CD14-positive monocyte (primary cell): ENCODE results near the gene TP53RK. TPM values are rescaled to one million over a fixed set of nuclear protein-coding genes. Genes with fewer than 3 reads are reported as not detected.

Experiments used
- DNase-seq, 3 donors: peaks; one replicate each; pipeline ENCODE4 v3.0.0-alpha.2; 2011 to 2022
- H2AFZ ChIP-seq: 2 replicates; pipeline ENCODE4 v1.6.0; 2012; ENCODE audit warnings: mild to moderate bottlenecking, low read depth, low read length, inconsistent platforms; ENCODE audit not compliant: insufficient read depth, poor library complexity, severe bottlenecking
- H3K27ac ChIP-seq, 2 donors: 1 replicate in 1 of 2; 2 replicates in 1 of 2; pipeline ENCODE4 v1.5.1; 2012 to 2013; ENCODE audit warnings: low read length in 2 of 2, control low read depth in 1 of 2, inconsistent platforms in 1 of 2, low read depth in 1 of 2, mild to moderate bottlenecking in 1 of 2
- H3K27me3 ChIP-seq, 2 donors: one replicate each; pipeline versions ENCODE4 v1.6.0 to v1.6.1; 2011 to 2013; ENCODE audit warnings: low read length in 2 of 2; ENCODE audit not compliant: control insufficient read depth in 2 of 2, insufficient read depth in 2 of 2
- H3K36me3 ChIP-seq, 2 donors: replicated peaks in 1 of 2; 1 replicate in 1 of 2; 2 replicates in 1 of 2; pipeline versions ENCODE4 v1.5.1 to v1.6.1; 2012 to 2013; ENCODE audit warnings: low read length in 2 of 2, control low read depth in 1 of 2, inconsistent platforms in 1 of 2, mild to moderate bottlenecking in 1 of 2; ENCODE audit not compliant: insufficient read depth in 2 of 2, control insufficient read depth in 1 of 2
- H3K4me1 ChIP-seq, 2 donors: 1 replicate in 1 of 2; 2 replicates in 1 of 2; pipeline versions ENCODE4 v1.5.1 to v1.6.1; 2012 to 2013; ENCODE audit warnings: low read length in 2 of 2, control low read depth in 1 of 2, inconsistent platforms in 1 of 2, mild to moderate bottlenecking in 1 of 2, moderate library complexity in 1 of 2; ENCODE audit not compliant: insufficient read depth in 2 of 2, control insufficient read depth in 1 of 2
- H3K4me2 ChIP-seq: replicated peaks from 2 replicates; pipeline ENCODE3; 2012; ENCODE audit warnings: low read length, moderate library complexity, mild to moderate bottlenecking; ENCODE audit not compliant: poor library complexity, severe bottlenecking; ENCODE audit errors: extremely low read depth
- H3K4me3 ChIP-seq, 3 experiments: fragments of 200-600 bp in 1 of 3; sonication (generic) in 1 of 3; replicated peaks in 1 of 3; 1 replicate in 2 of 3; 2 replicates in 1 of 3; pipeline ENCODE4 v1.5.1; 2011 to 2013; ENCODE audit warnings: low read length in 3 of 3, mild to moderate bottlenecking in 3 of 3, control low read depth in 2 of 3, low read depth in 2 of 3, inconsistent platforms in 1 of 3, moderate library complexity in 1 of 3
- H3K79me2 ChIP-seq: 2 replicates; pipeline ENCODE4 v1.6.0; 2012; ENCODE audit warnings: mild to moderate bottlenecking, control low read depth, inconsistent platforms, low read length, moderate library complexity; ENCODE audit not compliant: insufficient read depth
- H3K9ac ChIP-seq: 2 replicates; pipeline ENCODE4 v1.6.0; 2017; ENCODE audit warnings: low read length, mild to moderate bottlenecking; ENCODE audit not compliant: insufficient read depth, poor library complexity, severe bottlenecking
- H3K9me3 ChIP-seq, 2 donors: replicated peaks in 1 of 2; 1 replicate in 1 of 2; 2 replicates in 1 of 2; pipeline versions ENCODE4 v1.5.1 to v1.6.1; 2012 to 2013; ENCODE audit warnings: low read length in 2 of 2, control low read depth in 1 of 2; ENCODE audit not compliant: control insufficient read depth in 1 of 2, insufficient read depth in 1 of 2
- H4K20me1 ChIP-seq: 2 replicates; pipeline ENCODE4 v1.6.0; 2012; ENCODE audit warnings: mild to moderate bottlenecking, low read length, control low read depth, moderate library complexity; ENCODE audit not compliant: insufficient read depth
- H3K27ac Mint-ChIP-seq, 7 donors: one replicate each; pipeline ENCODE4 v1.8.0; 2020; ENCODE audit warnings: mild to moderate bottlenecking in 7 of 7, mixed read lengths in 7 of 7, moderate library complexity in 6 of 7, inconsistent platforms in 2 of 7
- H3K27me3 Mint-ChIP-seq, 3 donors: one replicate each; pipeline ENCODE4 v1.8.0; 2021 to 2022; ENCODE audit warnings: low read depth in 3 of 3, mild to moderate bottlenecking in 3 of 3, mixed read lengths in 3 of 3, moderate library complexity in 3 of 3, inconsistent platforms in 1 of 3
- H3K36me3 Mint-ChIP-seq, 2 donors: one replicate each; pipeline ENCODE4 v1.8.0; 2020; ENCODE audit warnings: mixed read lengths in 2 of 2, inconsistent platforms in 1 of 2, mild to moderate bottlenecking in 1 of 2
- H3K4me1 Mint-ChIP-seq: one replicate; pipeline ENCODE4 v1.8.0; 2020; ENCODE audit warnings: mild to moderate bottlenecking, mixed read lengths
- H3K4me3 Mint-ChIP-seq, 2 donors: one replicate each; pipeline ENCODE4 v1.8.0; 2020; ENCODE audit warnings: mild to moderate bottlenecking in 2 of 2, mixed read lengths in 2 of 2, moderate library complexity in 1 of 2
- H3K9me3 Mint-ChIP-seq, 7 donors: one replicate each; pipeline ENCODE4 v1.8.0; 2020 to 2022; ENCODE audit warnings: mixed read lengths in 7 of 7, mild to moderate bottlenecking in 6 of 7, moderate library complexity in 6 of 7, inconsistent platforms in 2 of 7
- WGBS: methylation state at CpG from one replicate; pipeline ENCODE4 v1.1.5; 2013; ENCODE audit warnings: missing lambda C conversion rate; ENCODE audit not compliant: insufficient coverage; 5-methylcytosine and 5-hydroxymethylcytosine counted together
- intact Hi-C, 2 donors: fragments of 100-400 bp; cut with micrococcal nuclease; formaldehyde crosslinking; loops; one replicate each; pipeline versions ENCODE4 v1.15.0 to v1.15.1; 2023
- polyA plus RNA-seq, 3 donors: library from polyadenylated mRNA; depleted of rRNA in 1 of 3; unstranded in 2 of 3; stranded (reverse) in 1 of 3; fragments of 300-500 nt in 2 of 3; fragments of >200 nt in 1 of 3; fragmentation: Illumina TruSeq in 2 of 3; gene quantifications; 1 replicate in 2 of 3; 2 replicates in 1 of 3; pipeline ENCODE4 v1.2.3, GENCODE V29; 2012 to 2021
- TF ChIP-seq, protein P1 (sequence below): fragments of 200-600 bp; IDR thresholded peaks from one replicate; pipeline ENCODE4 v1.8.0; 2022; ENCODE audit warnings: antibody characterized with exemption, mild to moderate bottlenecking

TP53RK gene
- polyA plus RNA-seq, 3 donors, result 1.4 to 10.9 (median 9.5) TPM

DNA sequence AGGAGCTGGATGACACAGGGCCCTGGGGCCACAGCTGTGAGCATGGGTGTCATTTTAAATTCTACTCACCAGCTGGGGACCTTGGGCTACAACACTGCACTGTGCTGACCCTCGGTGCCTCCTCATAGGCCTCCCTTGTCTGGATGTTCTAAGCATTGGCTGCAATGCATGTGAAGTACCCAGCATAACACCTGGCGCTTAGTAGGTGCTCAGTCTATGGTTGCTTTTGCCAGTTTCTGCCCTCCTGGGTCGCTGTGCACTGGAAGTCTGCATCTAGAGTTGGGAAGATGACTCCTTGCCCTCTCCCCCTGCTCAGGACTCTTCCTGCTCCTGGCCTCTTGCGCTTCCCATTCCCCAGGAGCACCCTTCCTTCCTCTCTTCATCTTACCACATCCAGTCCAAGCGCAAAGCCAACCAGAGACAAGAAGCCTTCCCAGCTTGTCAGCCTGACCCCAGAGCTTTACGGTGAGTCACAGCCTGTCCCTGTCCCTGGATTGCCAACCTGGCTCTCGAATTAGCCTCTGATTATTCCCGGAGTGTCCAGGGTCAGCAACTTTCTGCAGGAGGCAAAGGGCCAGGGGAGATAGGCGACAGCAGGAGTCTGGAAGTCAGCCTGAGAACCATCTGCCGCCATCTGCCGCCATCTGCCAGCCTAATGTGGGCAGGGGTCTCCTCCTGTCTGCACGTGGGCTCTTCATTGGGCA lies 46.8 kb downstream of the TP53RK start:
- H3K79me2 ChIP-seq, result no peaks in the 10 kb centered on the region
- H4K20me1 ChIP-seq, result no peaks in the 10 kb centered on the region
- H3K9ac ChIP-seq, result no peak overlapping the region
- H2AFZ ChIP-seq, result no peak overlapping the region
- H3K4me3 ChIP-seq, result no peak overlapping the region
- TF ChIP-seq, protein P1, sequence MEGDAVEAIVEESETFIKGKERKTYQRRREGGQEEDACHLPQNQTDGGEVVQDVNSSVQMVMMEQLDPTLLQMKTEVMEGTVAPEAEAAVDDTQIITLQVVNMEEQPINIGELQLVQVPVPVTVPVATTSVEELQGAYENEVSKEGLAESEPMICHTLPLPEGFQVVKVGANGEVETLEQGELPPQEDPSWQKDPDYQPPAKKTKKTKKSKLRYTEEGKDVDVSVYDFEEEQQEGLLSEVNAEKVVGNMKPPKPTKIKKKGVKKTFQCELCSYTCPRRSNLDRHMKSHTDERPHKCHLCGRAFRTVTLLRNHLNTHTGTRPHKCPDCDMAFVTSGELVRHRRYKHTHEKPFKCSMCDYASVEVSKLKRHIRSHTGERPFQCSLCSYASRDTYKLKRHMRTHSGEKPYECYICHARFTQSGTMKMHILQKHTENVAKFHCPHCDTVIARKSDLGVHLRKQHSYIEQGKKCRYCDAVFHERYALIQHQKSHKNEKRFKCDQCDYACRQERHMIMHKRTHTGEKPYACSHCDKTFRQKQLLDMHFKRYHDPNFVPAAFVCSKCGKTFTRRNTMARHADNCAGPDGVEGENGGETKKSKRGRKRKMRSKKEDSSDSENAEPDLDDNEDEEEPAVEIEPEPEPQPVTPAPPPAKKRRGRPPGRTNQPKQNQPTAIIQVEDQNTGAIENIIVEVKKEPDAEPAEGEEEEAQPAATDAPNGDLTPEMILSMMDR, result no peak
- no peaks in the 10 kb centered on the region for H3K36me3 ChIP-seq
- intact Hi-C loops, result no loop called here
- no peak overlapping the region for H3K27ac Mint-ChIP-seq
- H3K9me3 Mint-ChIP-seq, result no peaks in the 10 kb centered on the region
- no peaks in the 10 kb centered on the region for H3K9me3 ChIP-seq
- no peaks in the 10 kb centered on the region for H3K36me3 Mint-ChIP-seq
- no peak overlapping the region for H3K4me3 Mint-ChIP-seq
- no peak overlapping the region for H3K27ac ChIP-seq
- WGBS, result 87% methylated on average over 11 of the region's 12 CpGs
- H3K4me2 ChIP-seq, result no peak overlapping the region
- H3K4me1 ChIP-seq, result no peaks in the 10 kb centered on the region
- DNase-seq, result no peak
- H3K4me1 Mint-ChIP-seq, result no peaks in the 10 kb centered on the region
- H3K27me3 Mint-ChIP-seq, result peaks cover 13 to 16% (median 15%) of the 10 kb centered on the region in 3 donors
- no peaks in the 10 kb centered on the region for H3K27me3 ChIP-seq

DNA sequence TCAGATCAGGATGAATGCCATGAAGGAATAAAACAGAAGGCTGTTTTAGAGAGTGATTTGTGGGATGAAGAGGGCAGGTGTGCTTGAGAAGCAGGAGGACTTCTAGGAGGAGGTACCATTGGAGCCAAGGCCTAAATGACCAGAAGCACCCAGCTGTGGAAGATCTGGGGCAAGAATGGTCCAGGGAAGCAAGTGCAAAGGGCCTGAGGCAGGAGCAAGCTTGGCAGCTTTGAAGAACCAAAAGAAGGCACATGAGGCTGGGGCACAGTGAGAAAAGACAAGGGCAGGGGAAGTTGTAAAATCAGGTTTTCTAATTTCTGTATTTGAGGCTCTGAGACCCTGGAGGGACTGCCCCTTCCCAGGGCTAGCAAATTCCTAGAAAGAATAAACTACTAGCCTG lies 47.8 kb downstream of the TP53RK start:
- no peaks in the 10 kb centered on the region for H3K4me1 ChIP-seq

More for the DNA sequence above, 47.8 kb downstream of the TP53RK start:
- Mint-ChIP-seq H3K27ac (peak overlapping the region in 1 of 7 donors; percentile 34), H3K4me3 (no peak overlapping the region), H3K36me3 (no peaks in the 10 kb centered on the region), H3K4me1 (no peaks in the 10 kb centered on the region), H3K27me3 (peaks cover 9 to 15% (median 10%) of the 10 kb centered on the region in 3 donors), H3K9me3 (no peaks in the 10 kb centered on the region)
- H3K36me3 ChIP-seq, result no peaks in the 10 kb centered on the region
- no peak overlapping the region for H3K4me2 ChIP-seq
- no peak overlapping the region for H2AFZ ChIP-seq
- H3K9ac ChIP-seq, result no peak overlapping the region
- TF ChIP-seq, protein P1, result no peak
- no peaks in the 10 kb centered on the region for H3K9me3 ChIP-seq
- no peak for DNase-seq
- H4K20me1 ChIP-seq, result no peaks in the 10 kb centered on the region
- no peaks in the 10 kb centered on the region for H3K27me3 ChIP-seq
- no peaks in the 10 kb centered on the region for H3K79me2 ChIP-seq
- no peak overlapping the region for H3K27ac ChIP-seq
- intact Hi-C loops, result no loop called here
- no peak overlapping the region for H3K4me3 ChIP-seq
